Glomerular endothelial cell (primary cell): ENCODE measurements around the gene ARF3. TPM values are rescaled to one million over a fixed set of nuclear protein-coding genes. Genes with fewer than 3 reads are reported as not detected.

Experiments
- DNase-seq: peaks from one replicate; pipeline ENCODE4 v3.0.0-alpha.2; 2011; ENCODE audit warnings: low read depth, low spot score; ENCODE audit errors: extremely low read depth
- total RNA-seq: library from RNA; depleted of rRNA; stranded (reverse); fragments of >200 nt; gene quantifications from 2 replicates; pipeline ENCODE4 v1.2.3, GENCODE V29; 2015

ARF3 gene
- total RNA-seq, 1 donor from 2014 or later: 108 TPM

GRCh38 chr12:48982397-48983080 lies 25.3 kb upstream of the ARF3 start:
- no peak for DNase-seq

- DNase-seq: no peak
These were observed 24.5 kb upstream of the ARF3 start for GRCh38 chr12:48981757-48982157.

DNA sequence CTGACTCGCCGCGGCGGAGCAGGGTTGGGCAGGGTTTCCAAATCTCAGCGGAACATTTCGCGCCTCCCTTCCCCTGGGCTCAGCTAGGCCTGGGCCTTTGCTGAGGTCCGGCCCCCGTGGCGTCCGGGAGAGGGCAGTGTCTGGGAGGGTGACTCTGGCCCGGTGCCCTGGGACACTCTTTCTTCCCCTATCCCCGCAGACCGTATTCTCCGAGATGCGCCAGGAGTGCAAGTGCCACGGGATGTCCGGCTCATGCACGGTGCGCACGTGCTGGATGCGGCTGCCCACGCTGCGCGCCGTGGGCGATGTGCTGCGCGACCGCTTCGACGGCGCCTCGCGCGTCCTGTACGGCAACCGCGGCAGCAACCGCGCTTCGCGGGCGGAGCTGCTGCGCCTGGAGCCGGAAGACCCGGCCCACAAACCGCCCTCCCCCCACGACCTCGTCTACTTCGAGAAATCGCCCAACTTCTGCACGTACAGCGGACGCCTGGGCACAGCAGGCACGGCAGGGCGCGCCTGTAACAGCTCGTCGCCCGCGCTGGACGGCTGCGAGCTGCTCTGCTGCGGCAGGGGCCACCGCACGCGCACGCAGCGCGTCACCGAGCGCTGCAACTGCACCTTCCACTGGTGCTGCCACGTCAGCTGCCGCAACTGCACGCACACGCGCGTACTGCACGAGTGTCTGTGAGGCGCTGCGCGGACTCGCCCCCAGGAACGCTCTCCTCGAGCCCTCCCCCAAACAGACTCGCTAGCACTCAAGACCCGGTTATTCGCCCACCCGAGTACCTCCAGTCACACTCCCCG lies 23.9 kb upstream of the ARF3 start:
- no peak for DNase-seq

- no peak for DNase-seq
These were observed 23.2 kb upstream of the ARF3 start for GRCh38 chr12:48980389-48980952.

DNA sequence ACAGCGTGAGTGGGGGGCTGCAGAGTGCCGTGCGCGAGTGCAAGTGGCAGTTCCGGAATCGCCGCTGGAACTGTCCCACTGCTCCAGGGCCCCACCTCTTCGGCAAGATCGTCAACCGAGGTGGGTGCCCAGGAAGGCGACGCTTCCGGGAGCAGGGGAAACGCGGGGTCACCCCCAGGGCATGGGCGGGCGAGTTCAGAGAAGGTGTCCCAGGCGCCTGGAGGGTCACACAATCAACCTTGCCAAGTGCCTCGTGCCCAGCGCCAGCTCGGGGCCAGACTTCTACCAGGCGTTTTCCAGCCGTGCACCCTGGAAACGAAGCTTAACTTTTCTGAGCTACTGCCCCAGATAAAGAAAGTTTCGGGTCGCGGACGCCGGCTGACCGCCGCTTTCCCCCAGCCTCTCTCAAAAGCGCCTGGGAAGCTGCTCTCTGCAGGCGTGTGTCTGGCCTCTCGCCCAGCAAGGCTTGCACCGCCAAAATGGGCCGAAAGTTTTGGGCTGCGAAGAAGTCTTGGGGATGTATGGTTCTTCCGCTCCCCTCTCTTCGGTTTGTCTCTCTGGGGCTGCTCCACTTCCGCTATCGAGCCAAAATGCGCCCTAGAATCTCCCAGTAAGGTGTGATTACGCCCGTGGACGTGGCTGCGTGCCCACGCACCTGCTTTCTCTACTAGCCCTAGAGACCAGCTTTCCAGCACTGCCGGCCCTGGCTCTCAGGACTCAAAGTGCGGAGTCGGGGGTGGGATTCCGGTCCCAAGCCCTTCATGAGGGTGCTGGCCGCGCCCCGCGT lies 22.5 kb upstream of the ARF3 start:
- no peak for DNase-seq

DNA sequence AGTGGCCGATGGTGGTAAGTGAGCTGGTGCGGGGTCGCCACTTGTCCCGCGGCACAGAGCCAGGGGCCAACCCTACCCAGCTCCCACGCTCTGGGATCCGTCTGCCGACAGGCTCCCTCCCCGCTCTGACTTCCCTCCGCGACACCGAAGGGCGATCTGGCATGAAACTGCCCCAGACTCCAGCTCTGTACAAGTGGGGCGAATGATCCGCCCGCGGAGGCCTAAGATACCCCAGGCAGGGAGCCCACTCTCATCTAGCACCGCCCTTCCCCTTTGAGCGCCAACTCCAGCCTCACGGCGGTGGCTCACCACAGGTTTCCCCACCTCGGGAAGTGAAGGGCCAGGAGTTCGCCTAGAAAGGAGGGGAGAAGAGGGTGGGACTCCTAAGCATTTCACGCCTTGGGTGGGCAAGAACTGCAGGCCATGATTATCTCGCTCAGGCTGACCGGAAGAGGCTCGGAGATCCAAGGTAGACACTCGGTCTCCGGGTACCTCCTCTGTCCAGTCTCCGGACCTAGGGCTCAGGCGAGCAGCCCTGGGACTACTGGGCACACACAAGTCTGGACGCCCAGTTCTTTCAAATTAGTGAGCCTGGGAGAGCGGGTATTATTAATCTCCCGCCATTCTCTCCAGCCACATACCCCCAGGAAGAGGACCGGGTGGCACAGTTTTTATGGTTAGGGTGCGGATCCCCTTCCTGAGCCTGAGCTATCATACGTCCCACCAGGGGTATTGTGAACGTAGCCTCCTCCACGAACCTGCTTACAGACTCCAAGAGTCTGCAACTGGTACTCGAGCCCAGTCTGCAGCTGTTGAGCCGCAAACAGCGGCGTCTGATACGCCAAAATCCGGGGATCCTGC lies 21.7 kb upstream of the ARF3 start:
- DNase-seq: no peak

- no peak for DNase-seq
These were observed 21.0 kb upstream of the ARF3 start, which contains the start of gene WNT1 for GRCh38 chr12:48978291-48978740. Gene WNT1, plus strand, starts transcription at chr12:48978322. Its CDS starts 329 bp downstream, at chr12:48978651.

GRCh38 chr12:48977290-48978281 lies 20.3 kb upstream of the ARF3 start:
- DNase-seq: no peak

GRCh38 chr12:48973941-48974673 lies 16.8 kb upstream of the ARF3 start:
- DNase-seq: no peak

DNA sequence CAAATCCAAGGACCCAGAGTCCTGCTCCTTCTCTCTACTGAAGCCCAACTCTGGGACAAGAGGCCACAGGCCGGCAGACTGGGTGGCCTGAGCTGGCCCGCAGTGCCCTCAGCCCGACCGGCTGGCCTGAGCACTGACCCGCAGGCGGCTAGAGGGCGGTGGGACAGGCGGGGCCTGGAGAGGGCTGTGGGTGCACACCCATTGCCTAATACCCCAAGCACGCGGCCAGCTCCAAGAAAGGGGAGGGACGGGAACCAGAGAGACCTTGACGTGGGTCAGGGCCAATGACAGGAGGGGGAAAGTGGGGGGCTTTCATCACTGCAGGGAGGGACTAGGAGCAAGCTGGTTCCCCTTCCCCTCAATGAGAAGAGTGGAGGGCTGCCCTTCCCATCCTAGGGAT lies 16.2 kb upstream of the ARF3 start:
- DNase-seq: no peak

GRCh38 chr12:48972952-48973483 lies 15.7 kb upstream of the ARF3 start:
- no peak for DNase-seq

GRCh38 chr12:48972213-48972951 lies 15.1 kb upstream of the ARF3 start:
- DNase-seq: no peak

DNA sequence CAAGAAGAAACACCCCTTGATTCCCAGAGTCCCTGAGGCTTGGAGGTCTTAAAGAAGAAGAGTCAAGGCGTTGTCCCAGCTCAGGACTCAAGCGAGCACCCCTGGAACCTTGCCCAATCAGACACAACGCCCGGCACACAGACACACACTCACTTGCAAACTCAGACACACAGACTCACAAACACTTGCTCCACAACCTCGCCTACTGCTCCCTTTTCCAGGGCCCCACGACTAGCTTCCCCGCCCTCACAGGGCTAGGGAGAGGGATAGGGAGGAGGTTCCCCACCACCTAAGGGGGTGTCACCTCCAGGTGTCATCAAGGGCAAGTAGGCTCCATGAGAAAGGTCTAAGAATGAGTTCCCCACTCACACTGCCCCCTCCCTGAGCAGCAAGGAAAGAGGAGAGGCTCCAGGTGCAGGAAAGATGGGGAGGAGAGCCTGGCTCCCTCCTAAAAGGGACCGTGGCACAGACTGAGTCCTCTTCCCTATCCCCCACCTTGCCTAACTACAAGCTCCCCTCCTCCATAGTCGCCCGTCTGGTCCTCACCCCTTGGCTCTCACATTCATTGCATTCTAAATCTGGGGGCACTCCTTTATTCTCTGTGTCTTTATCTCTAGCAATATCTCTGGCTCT lies 13.5 kb upstream of the ARF3 start:
- no peak for DNase-seq

DNA sequence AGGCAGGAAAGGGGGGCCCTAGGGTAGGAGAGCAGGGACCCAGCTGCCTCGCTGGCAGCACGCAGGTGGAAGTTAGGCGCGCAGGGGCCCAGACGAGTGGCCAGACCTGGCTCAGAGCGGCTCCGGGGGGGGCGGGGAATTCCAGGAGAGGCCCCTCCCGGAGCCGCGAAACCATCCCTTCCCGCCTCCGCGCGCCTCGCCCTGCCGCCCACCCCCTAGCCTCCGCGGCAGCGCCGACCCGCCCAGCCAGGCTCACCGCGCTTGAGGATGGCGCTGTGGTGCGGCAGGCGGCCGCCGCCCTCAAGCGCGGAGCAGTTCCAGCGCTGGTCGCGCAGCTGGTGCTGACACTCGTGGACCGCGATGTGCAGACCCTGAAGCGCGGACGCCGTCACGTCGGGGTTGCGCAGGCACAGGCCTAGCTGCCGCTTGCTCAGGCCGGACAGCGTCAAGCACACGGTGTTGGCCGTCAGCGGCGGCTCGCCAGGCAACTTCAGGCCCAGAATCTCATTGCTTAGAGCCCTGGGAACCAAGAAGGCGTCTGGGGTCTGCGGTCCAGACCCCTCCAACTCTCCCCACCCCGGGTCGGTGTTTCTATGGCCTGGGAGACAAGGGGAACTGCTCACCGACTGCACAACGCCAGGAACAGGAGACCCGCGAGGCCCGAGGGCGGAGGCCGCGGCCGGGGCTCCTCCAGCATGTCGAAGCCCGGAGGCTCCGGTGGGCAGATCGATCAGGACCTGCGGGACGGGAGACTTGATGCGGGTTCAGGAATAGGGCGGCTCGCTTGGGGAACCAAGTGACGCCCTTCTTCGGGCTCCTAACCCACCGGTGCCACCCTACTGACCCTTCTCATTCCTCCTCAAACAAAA lies 12.8 kb upstream of the ARF3 start:
- DNase-seq: no peak

DNA sequence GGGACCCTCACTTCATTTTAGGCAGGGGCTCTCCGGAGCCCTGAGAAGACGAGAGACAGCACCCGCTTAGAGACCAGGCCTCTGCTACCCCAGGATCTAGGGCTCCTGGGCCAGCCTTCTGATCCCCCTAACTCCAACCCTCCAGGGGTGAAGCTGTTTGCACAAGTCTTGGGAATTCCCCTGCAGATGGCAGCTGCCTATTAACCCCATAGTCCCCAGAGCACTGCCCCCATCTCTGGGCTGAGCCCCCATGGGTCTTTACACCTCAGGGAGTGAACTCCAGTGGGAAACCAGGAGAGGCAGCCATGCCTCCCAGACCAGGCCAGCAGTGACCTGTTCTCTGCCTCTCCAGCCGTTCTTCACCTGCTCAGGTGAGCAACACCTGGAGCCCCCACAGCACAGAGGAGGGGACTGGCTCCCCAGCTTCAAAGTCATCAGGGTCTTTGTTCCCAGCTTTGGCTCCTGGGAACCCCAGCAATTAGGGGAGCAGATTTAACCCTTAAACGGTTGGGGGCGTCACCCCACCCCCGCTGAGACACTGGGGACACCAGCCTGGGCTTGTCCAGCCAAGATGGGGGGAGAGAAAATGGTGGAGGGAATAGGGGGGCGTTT lies 12.0 kb upstream of the ARF3 start:
- DNase-seq: no peak
